ENCODE measurements around the gene TULP1.
"Not testable (repeated sequence)": the region's sequence is repeated elsewhere in the genome, so short reads cannot be mapped to it uniquely, and the experiment has no call there.

Gene TULP1

GRCh38 chr6:35521235-35521634 is 8.5 kb upstream of the TULP1 start:
- DNase-seq = no peak

DNA sequence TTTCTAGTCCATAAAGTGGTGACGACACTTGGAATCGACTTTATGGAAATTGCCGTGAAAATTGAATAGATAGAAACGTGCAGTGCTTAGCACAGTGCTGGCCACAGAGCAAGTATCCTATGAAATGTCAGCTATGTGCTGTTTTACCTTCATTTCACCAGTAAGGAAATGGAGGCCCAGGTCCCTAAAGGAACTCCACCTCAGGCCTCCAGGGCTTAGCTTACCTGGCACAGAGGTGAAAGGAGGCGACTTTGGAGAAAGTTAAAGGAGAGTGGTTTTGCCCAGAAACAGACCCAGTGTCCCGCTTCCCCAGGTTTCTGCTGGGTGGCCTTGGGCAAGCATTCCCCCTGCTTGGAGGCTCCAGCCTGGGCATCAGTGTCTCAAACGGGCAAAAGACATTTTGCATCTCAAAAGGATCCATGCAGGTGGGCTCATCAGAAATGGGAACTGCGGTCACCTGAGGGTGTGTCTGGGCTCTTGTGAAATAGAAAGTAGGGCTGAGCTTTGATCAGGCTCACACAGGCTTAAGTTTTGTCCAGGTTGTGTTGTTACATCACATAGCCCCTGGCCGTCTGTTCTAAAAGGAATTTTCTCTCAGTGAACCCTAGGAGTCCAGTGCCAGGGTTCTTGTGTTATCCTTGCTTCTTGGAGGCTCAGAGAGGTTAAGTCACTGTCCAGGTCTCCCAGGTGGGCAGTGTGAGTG is 6.8 kb upstream of the TULP1 start:
- no peak for DNase-seq

- no peak for DNase-seq
Measured at GRCh38 chr6:35518566-35519312, 6.0 kb upstream of the TULP1 start.

- DNase-seq = not testable (repeated sequence)
Measured at GRCh38 chr6:35517978-35518377, 5.3 kb upstream of the TULP1 start.

GRCh38 chr6:35516712-35517111 is 4.0 kb upstream of the TULP1 start:
- DNase-seq = no peak

- DNase-seq = not testable (repeated sequence)
Measured at GRCh38 chr6:35515939-35516338, 3.2 kb upstream of the TULP1 start.

GRCh38 chr6:35514587-35514986 is 1.9 kb upstream of the TULP1 start:
- no peak for DNase-seq

DNA sequence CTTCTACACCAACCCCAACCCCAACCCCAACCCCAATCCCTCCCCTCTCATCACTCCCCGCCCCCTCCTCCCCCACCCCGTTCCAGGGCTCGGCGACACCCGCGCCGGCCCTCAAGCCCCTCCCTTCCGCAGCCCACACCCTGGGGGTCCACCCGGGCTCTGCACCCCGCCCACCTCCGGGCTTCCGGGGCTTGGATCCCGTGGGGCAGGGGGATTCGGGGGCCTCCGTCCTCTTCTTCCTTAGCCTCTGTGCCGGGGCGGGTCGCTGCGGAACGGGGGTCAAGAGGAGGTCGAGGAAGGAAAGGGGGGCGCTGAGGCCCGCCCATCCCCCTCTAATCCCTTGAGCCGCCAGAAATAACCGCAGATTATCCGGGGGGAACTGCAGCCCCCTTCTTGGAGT is 690 bp downstream of the TULP1 start:
- DNase-seq = no peak

DNA sequence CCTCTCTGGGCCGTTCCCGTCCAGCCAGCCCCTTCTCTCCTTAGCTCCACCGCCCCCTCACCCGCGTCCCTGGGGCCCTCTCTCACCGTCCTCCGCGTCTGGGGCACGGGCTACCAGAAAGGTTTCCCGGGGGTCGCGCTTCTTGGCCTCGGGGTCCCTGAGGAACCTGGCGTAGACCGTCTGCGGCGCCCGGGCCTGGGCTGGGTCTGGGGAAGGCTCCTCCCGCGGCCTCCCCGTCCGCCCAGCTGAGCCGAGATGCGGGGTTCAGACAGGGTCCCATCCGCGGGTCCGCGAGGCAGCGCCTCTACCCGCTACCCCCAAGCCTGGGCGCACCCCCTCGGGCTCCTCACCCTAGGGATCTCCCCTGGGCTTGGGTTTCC is 1.1 kb downstream of the TULP1 start:
- no peak for DNase-seq

DNA sequence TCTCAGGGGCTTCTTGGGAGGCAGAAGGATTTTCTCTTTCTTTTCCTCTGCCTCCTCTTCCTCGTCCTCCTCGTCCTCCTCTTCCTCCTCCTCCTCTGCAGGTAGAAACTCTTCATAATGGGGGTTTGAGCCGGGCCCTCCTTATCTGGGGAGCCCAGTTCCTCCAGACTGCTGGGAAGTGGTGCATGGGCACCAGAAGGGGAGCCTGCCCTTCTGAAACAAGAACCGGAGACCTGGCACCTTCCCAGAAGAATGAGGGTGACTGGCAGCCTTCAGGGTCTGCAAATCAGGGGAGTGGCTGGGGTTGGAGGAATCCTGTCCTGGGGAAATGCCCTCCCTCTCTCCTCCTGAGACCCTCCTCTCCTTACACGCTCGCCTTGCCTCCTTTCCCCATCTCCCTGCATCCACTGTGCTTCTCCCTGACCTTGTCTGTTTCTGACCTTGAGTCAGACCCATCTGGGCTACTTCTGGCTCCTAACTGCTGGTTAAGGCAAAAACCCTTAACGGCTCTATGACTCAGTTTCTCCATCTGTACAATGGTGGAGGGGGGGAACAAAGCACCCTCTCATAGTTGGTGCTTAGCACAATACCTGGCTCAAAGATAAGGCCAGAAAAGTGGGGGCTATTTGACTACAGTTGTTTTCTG is 1.7 kb downstream of the TULP1 start:
- DNase-seq = no peak

DNA sequence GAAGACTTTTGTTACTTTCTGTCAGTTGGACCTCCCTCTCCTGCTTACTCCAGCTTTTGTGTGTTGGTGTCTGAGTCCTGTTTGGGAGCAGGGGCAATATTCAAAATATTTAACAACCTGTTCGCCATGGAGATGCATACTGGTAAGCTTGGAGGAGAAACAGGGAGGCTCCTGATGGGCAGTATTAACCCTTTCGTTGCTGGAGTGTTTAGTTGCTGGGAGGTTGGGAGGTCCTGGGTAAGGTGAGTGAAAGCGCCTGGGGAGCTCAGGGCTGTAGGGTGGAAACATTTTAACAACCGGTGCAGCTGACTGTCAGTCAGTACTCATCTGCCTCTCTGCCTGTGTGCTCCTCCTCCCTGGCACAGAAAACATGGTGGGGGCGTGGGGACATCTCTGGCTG is 4.2 kb downstream of the TULP1 start:
- no peak for DNase-seq

DNA sequence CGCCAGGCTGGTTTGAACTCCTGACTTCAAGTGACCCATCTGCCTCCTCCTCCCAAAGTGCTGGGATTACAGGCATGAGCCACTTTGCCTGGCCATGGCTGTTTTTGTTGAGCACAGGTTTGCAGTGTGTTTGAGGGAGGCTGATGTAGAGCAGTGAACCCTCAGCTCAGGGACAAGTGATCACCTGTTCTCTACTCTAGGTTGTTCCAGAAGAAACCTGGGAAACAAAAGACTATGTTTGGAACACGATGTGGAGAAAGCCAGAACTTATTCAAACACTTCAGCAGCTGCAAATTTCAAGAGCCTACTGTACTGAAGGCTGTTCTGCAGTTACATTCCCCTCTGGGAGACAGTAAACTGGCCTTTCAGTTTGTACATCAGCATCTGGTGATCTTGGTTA is 4.7 kb downstream of the TULP1 start:
- DNase-seq = no peak

DNA sequence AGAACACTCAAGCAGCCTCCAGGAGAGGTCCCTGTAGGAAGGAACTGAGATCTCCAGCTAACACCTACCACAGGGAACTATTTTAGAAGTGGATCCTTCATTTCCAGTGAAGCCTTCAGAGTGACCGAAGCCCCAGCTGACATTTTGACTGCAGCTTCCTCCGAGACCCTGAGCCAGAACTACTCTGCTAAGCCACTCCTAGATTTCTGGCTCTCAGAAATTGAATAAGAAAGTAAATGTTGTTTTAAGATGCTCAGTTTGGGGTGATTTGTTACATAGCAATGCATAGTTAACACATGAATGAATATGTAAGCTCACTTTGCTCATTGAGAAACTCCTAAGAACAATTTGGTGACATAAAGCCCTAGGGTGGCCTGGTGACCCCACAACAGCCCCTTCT is 5.5 kb downstream of the TULP1 start:
- DNase-seq = no peak

- no peak for DNase-seq
Measured at GRCh38 chr6:35506536-35506935, 6.2 kb downstream of the TULP1 start.

- no peak for DNase-seq
Measured at GRCh38 chr6:35505999-35506412, 6.7 kb downstream of the TULP1 start.

GRCh38 chr6:35503534-35503933 is 9.2 kb downstream of the TULP1 start:
- no peak for DNase-seq

- no peak for DNase-seq
Measured at GRCh38 chr6:35501784-35502183, 10.9 kb downstream of the TULP1 start.

- DNase-seq = no peak
Measured at GRCh38 chr6:35500782-35501181, 11.9 kb downstream of the TULP1 start.

DNA sequence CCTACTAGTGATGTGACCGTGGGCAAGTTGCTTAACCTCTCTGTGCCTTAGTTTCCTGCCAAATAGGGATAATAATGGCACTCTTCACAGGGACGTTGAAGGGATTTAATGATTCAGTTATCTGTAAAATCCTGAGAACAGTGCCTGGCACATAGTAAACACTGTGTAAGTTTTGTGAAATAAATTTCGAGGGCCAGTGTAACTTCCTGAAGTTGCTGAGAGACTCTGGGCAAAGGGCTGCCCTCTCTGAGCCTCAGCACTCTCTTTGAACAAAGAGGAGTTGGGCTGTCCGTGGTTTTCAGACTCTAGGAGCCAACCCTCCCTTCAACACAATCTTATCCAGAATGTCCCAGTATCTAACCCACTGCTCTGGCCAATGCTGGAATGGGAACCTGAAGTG is 13.3 kb downstream of the TULP1 start:
- DNase-seq = no peak

- DNase-seq = no peak
Measured at GRCh38 chr6:35498422-35499067, 14.2 kb downstream of the TULP1 start.

GRCh38 chr6:35497571-35498421 is 14.9 kb downstream of the TULP1 start:
- DNase-seq = peak in 3 of 5 experiments; percentile 16 to 62 (median 29)

- peak; percentile 12 to 41 (median 34) for DNase-seq
Measured at GRCh38 chr6:35496841-35497570, 15.7 kb downstream of the TULP1 start, which contains the start of gene TEAD3. Gene TEAD3, minus strand, starts transcription at chr6:35497079.
